HCT116 (cell line): ENCODE results near the gene SPSB3.

ENCODE experiments used
- ATF3 ChIP-seq: IDR thresholded peaks from 2 replicates; pipeline ENCODE4 v1.6.1; 2012
- CEBPB ChIP-seq: IDR thresholded peaks from 2 replicates; pipeline ENCODE4 v1.6.1; 2012; ENCODE audit warnings: low read depth
- EGR1 ChIP-seq: IDR thresholded peaks from 2 replicates; pipeline ENCODE4 v1.6.1; 2012; ENCODE audit warnings: low read depth
- EZH2 ChIP-seq: fragments of 200-600 bp; sonication (generic); IDR thresholded peaks from 2 replicates; pipeline ENCODE4 v1.6.1; 2017; ENCODE audit warnings: antibody characterized with exemption, mixed run types
- EZH2phosphoT487 ChIP-seq: fragments of 200-600 bp; IDR thresholded peaks from 2 replicates; pipeline ENCODE4 v1.6.1; 2018; ENCODE audit warnings: antibody characterized with exemption, borderline replicate concordance
- FOSL1 ChIP-seq: IDR thresholded peaks from 2 replicates; pipeline ENCODE4 v1.6.1; 2012; ENCODE audit warnings: low read depth
- POLR2A ChIP-seq: IDR thresholded peaks from 2 replicates; pipeline ENCODE4 v1.7.0; 2011; ENCODE audit warnings: borderline replicate concordance; ENCODE audit not compliant: insufficient read depth, insufficient read length; ENCODE audit errors: extremely low read depth
- POLR2AphosphoS5 ChIP-seq: IDR thresholded peaks from 2 replicates; pipeline ENCODE4 v1.6.1; 2011; ENCODE audit warnings: mild to moderate bottlenecking, low read depth, low read length, moderate library complexity
- SIN3A ChIP-seq: IDR thresholded peaks from 2 replicates; pipeline ENCODE4 v1.6.1; 2012; ENCODE audit warnings: low read depth
- YY1 ChIP-seq: IDR thresholded peaks from 2 replicates; pipeline ENCODE4 v1.6.1; 2011; ENCODE audit warnings: low read length, low read depth, moderate library complexity, mild to moderate bottlenecking; ENCODE audit not compliant: insufficient replicate concordance; ENCODE audit errors: extremely low read depth
- TF ChIP-seq, protein P1 (sequence below), 3 experiments: fragments of 200-600 bp in 1 of 3; sonication (generic) in 1 of 3; IDR thresholded peaks in 2 of 3; conservative IDR thresholded peaks in 1 of 3; 2 replicates each; pipeline ENCODE4 v1.5.1; 2012 to 2017; ENCODE audit warnings: low read depth in 2 of 3, low read length in 2 of 3, antibody characterized with exemption in 1 of 3, borderline replicate concordance in 1 of 3, control low read depth in 1 of 3, mild to moderate bottlenecking in 1 of 3, mixed read lengths in 1 of 3, mixed run types in 1 of 3, moderate library complexity in 1 of 3; ENCODE audit not compliant: insufficient read depth in 1 of 3

GRCh38 chr16:1761751-1762150 lies 20.6 kb downstream of the SPSB3 start:
- TF ChIP-seq ATF3: no peak
- TF ChIP-seq, protein P1, sequence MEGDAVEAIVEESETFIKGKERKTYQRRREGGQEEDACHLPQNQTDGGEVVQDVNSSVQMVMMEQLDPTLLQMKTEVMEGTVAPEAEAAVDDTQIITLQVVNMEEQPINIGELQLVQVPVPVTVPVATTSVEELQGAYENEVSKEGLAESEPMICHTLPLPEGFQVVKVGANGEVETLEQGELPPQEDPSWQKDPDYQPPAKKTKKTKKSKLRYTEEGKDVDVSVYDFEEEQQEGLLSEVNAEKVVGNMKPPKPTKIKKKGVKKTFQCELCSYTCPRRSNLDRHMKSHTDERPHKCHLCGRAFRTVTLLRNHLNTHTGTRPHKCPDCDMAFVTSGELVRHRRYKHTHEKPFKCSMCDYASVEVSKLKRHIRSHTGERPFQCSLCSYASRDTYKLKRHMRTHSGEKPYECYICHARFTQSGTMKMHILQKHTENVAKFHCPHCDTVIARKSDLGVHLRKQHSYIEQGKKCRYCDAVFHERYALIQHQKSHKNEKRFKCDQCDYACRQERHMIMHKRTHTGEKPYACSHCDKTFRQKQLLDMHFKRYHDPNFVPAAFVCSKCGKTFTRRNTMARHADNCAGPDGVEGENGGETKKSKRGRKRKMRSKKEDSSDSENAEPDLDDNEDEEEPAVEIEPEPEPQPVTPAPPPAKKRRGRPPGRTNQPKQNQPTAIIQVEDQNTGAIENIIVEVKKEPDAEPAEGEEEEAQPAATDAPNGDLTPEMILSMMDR (IDR thresholded peaks at IDR 0.05 in 2 of 3, conservative IDR thresholded peaks at IDR 0.05 in 1 of 3; ENCODE audit: borderline replicate concordance in 1 of 3, insufficient read depth in 1 of 3, low read depth in 2 of 3, low read length in 2 of 3): no peak
- no peak for TF ChIP-seq POLR2A
- no peak for TF ChIP-seq SIN3A
- TF ChIP-seq EGR1: no peak
- TF ChIP-seq EZH2phosphoT487: no peak
- no peak for TF ChIP-seq POLR2AphosphoS5
- TF ChIP-seq CEBPB: no peak
- no peak for TF ChIP-seq YY1
- no peak for TF ChIP-seq EZH2
- TF ChIP-seq FOSL1: no peak
